Measurements from ENCODE around the gene PARP14.

GRCh38 chr3:122690096-122690495 lies 9.5 kb downstream of the PARP14 start:
- TF ChIP-seq ZNF747 (tag by site-specific recombination; IDR thresholded peaks at IDR 0.05) (no peak), ZBTB11 (tag by site-specific recombination; conservative IDR thresholded peaks at IDR 0.05; ENCODE audit: low read depth) (no peak), ZNF391 (tag by site-specific recombination; IDR thresholded peaks at IDR 0.05; ENCODE audit: borderline replicate concordance, low read depth) (no peak), EGR2 (tag by site-specific recombination; IDR thresholded peaks at IDR 0.05; ENCODE audit: low read depth) (no peak), ZBTB44 (tag by site-specific recombination; IDR thresholded peaks at IDR 0.05) (no peak), ZBTB7A (tag by site-specific recombination; IDR thresholded peaks at IDR 0.05; ENCODE audit: low read depth) (no peak), ZNF707 (tag by site-specific recombination; IDR thresholded peaks at IDR 0.05) (no peak), ZNF426 (tag by site-specific recombination; IDR thresholded peaks at IDR 0.05) (no peak)
- TF ChIP-seq, protein P1, sequence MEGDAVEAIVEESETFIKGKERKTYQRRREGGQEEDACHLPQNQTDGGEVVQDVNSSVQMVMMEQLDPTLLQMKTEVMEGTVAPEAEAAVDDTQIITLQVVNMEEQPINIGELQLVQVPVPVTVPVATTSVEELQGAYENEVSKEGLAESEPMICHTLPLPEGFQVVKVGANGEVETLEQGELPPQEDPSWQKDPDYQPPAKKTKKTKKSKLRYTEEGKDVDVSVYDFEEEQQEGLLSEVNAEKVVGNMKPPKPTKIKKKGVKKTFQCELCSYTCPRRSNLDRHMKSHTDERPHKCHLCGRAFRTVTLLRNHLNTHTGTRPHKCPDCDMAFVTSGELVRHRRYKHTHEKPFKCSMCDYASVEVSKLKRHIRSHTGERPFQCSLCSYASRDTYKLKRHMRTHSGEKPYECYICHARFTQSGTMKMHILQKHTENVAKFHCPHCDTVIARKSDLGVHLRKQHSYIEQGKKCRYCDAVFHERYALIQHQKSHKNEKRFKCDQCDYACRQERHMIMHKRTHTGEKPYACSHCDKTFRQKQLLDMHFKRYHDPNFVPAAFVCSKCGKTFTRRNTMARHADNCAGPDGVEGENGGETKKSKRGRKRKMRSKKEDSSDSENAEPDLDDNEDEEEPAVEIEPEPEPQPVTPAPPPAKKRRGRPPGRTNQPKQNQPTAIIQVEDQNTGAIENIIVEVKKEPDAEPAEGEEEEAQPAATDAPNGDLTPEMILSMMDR (tag by site-specific recombination; IDR thresholded peaks at IDR 0.05), result no peak
